DOHH2 (cell line): ENCODE results near the gene BACE2.

Experiments used
- H3F3A ChIP-seq: fragments of 200-600 bp; sonication (generic), shearing (Covaris generic); 2 replicates; pipeline ENCODE4 v1.6.0; 2016; ENCODE audit warnings: antibody characterized with exemption, mild to moderate bottlenecking; ENCODE audit not compliant: control insufficient read depth, insufficient read depth
- H3K27ac ChIP-seq: fragments of 200-600 bp; sonication (generic); 2 replicates; pipeline ENCODE4 v1.5.1; 2014; ENCODE audit warnings: low read depth, mild to moderate bottlenecking, low read length, moderate library complexity
- H3K27me3 ChIP-seq: fragments of 200-600 bp; sonication (generic); 2 replicates; pipeline ENCODE4 v1.6.1; 2014; ENCODE audit warnings: mild to moderate bottlenecking, low read length, mixed read lengths; ENCODE audit not compliant: control insufficient read depth
- H3K36me3 ChIP-seq: fragments of 200-600 bp; sonication (generic); 2 replicates; pipeline ENCODE4 v1.6.1; 2014; ENCODE audit warnings: mild to moderate bottlenecking, low read length, moderate library complexity, mixed read lengths; ENCODE audit not compliant: control insufficient read depth
- H3K4me1 ChIP-seq: fragments of 200-600 bp; sonication (generic); 2 replicates; pipeline ENCODE4 v1.6.1; 2014; ENCODE audit warnings: mild to moderate bottlenecking, low read length, mixed read lengths; ENCODE audit not compliant: control insufficient read depth
- H3K4me2 ChIP-seq: fragments of 200-600 bp; sonication (generic); 2 replicates; pipeline ENCODE4 v1.6.0; 2014; ENCODE audit warnings: mild to moderate bottlenecking, low read length, moderate library complexity
- H3K4me3 ChIP-seq: fragments of 200-600 bp; sonication (generic); 2 replicates; pipeline ENCODE4 v1.5.1; 2014; ENCODE audit warnings: mild to moderate bottlenecking, low read length, mixed read lengths
- H3K79me2 ChIP-seq: fragments of 200-600 bp; sonication (generic); 2 replicates; pipeline ENCODE4 v1.6.1; 2014; ENCODE audit warnings: mild to moderate bottlenecking, low read length, mixed read lengths; ENCODE audit not compliant: control insufficient read depth
- H3K9me2 ChIP-seq: fragments of 200-600 bp; sonication (generic); replicated peaks from 2 replicates; pipeline ENCODE4 v1.6.1; 2014; ENCODE audit warnings: mild to moderate bottlenecking, low read length, mixed read lengths; ENCODE audit not compliant: control insufficient read depth
- H3K9me3 ChIP-seq: fragments of 200-600 bp; sonication (generic); 2 replicates; pipeline ENCODE4 v1.6.1; 2014; ENCODE audit warnings: antibody characterized with exemption, low read length, mixed read lengths; ENCODE audit not compliant: control insufficient read depth, insufficient read depth
- H4K20me1 ChIP-seq: fragments of 200-600 bp; sonication (generic); 2 replicates; pipeline ENCODE4 v1.6.0; 2014; ENCODE audit warnings: low read depth, mild to moderate bottlenecking, antibody characterized with exemption, low read length, moderate library complexity; ENCODE audit not compliant: control insufficient read depth, insufficient read depth
- EZH2phosphoT487 ChIP-seq: fragments of 200-600 bp; sonication (generic); IDR thresholded peaks from 2 replicates; pipeline ENCODE4 v1.6.1; 2017; ENCODE audit warnings: borderline replicate concordance, mild to moderate bottlenecking, antibody characterized with exemption, low read length, moderate library complexity, mixed read lengths
- TF ChIP-seq, protein P1 (sequence below): fragments of 200-600 bp; sonication (generic); IDR thresholded peaks from one replicate; pipeline ENCODE4 v1.5.1; 2014; ENCODE audit warnings: antibody characterized with exemption, mild to moderate bottlenecking, low read depth, low read length; ENCODE audit not compliant: poor library complexity, severe bottlenecking

The BACE2 gene

DNA sequence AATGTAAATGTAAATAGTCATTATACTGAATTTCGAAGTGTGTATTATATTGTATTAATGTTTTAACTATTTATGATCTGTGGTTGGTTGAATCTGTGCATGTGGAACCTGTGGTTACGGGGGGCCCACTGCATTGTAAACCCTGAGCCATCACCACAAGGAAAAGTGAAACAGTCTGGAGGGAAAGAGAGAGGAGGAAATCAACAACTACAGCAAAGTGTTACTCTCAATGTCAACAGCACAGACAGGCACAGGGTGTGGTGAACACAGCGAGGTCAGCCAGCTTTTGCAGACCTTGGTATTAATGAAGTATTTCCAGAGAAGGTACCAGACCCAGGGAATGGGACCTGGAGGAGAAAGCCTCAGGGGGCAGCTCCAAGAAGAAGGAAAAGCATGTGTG, 37.1 kb upstream of the BACE2 start:
- Histone ChIP-seq H3K4me2 (no peak overlapping the region), H3F3A (no peaks in the 10 kb centered on the region), H4K20me1 (no peaks in the 10 kb centered on the region), H3K4me1 (no peaks in the 10 kb centered on the region), H3K27ac (no peak overlapping the region), H3K9me3 (no peaks in the 10 kb centered on the region), H3K36me3 (no peaks in the 10 kb centered on the region), H3K27me3 (no peaks in the 10 kb centered on the region), H3K4me3 (no peak overlapping the region), H3K79me2 (no peaks in the 10 kb centered on the region), H3K9me2 (no peaks in the 10 kb centered on the region)
- TF ChIP-seq, protein P1, sequence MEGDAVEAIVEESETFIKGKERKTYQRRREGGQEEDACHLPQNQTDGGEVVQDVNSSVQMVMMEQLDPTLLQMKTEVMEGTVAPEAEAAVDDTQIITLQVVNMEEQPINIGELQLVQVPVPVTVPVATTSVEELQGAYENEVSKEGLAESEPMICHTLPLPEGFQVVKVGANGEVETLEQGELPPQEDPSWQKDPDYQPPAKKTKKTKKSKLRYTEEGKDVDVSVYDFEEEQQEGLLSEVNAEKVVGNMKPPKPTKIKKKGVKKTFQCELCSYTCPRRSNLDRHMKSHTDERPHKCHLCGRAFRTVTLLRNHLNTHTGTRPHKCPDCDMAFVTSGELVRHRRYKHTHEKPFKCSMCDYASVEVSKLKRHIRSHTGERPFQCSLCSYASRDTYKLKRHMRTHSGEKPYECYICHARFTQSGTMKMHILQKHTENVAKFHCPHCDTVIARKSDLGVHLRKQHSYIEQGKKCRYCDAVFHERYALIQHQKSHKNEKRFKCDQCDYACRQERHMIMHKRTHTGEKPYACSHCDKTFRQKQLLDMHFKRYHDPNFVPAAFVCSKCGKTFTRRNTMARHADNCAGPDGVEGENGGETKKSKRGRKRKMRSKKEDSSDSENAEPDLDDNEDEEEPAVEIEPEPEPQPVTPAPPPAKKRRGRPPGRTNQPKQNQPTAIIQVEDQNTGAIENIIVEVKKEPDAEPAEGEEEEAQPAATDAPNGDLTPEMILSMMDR = no peak
- no peak for TF ChIP-seq EZH2phosphoT487

DNA sequence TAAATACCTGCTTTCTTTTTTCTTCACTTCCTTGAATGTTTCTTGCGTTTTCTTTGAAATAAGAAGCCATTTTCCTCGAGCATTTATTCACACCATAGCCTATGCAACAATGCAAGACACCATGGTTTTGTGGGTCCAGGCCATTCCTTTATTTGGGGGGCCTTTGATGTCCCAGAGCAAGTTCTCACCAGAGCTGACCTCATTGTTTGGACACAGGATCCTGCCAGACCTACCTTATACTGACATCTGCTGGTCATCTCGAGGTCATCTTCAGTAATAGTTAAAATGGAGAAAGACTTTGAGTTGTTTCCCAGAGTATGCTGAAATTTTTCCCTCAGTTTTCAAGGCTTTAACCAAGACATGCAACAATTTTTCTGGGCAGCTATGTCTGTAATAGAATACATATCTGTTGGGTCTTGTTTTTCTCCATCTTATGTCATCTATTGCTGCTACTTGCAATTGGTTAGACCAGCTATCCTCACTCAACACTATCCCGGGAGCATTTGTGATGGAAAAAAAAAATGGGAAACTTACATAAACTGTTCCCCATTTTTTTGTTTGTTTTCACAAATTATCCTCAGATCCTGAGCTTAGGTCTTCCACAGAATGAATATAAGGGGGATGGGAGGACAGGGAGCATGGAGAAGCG, 34.0 kb upstream of the BACE2 start:
- Histone ChIP-seq H3K79me2 (no peaks in the 10 kb centered on the region), H3K36me3 (no peaks in the 10 kb centered on the region), H3K9me2 (no peaks in the 10 kb centered on the region), H3K4me2 (no peak overlapping the region), H3F3A (no peaks in the 10 kb centered on the region), H3K27me3 (no peaks in the 10 kb centered on the region), H3K27ac (no peak overlapping the region), H3K9me3 (no peaks in the 10 kb centered on the region), H3K4me1 (no peaks in the 10 kb centered on the region), H3K4me3 (no peak overlapping the region), H4K20me1 (no peaks in the 10 kb centered on the region)
- TF ChIP-seq EZH2phosphoT487 = no peak
- TF ChIP-seq, protein P1 = peak; percentile 50

DNA sequence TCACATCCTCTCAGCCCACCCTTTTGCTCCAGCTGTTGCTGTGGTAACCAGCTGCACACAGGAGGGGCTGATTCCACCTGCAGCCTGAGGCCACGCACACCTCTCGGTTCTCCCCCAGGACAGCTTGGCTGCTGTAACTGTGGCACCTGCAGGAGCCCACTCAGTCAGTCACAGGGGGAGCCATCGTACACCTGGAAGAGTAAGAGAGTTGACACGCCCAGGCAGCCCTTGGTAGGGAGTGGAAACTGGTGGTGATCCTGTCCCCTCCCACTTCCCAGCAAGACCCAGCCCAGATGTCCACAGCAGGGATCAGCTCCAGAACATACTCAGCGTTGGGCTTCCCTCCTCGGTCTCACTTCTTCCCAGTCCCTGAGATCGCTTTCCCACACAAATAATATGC, 32.2 kb upstream of the BACE2 start:
- H3K4me1 ChIP-seq = no peaks in the 10 kb centered on the region
- H3K36me3 ChIP-seq = no peaks in the 10 kb centered on the region
- no peaks in the 10 kb centered on the region for H3K9me3 ChIP-seq
- H3F3A ChIP-seq = no peaks in the 10 kb centered on the region
- no peaks in the 10 kb centered on the region for H3K9me2 ChIP-seq
- H3K27ac ChIP-seq = no peak overlapping the region
- H3K27me3 ChIP-seq = no peaks in the 10 kb centered on the region
- no peak overlapping the region for H3K4me2 ChIP-seq
- TF ChIP-seq, protein P1 = no peak
- TF ChIP-seq EZH2phosphoT487 = no peak
- H4K20me1 ChIP-seq = no peaks in the 10 kb centered on the region
- no peaks in the 10 kb centered on the region for H3K79me2 ChIP-seq
- no peak overlapping the region for H3K4me3 ChIP-seq
